ENCODE measurements around the gene RD3L. TPM values are rescaled to one million over a fixed set of nuclear protein-coding genes. Genes with fewer than 3 reads are reported as not detected.

Gene RD3L
- total and polyA plus RNA-seq, 2 of the 13 experiments (the other 11 are each of a cell fraction or from before 2014, with no cell fraction given) = not detected

- TF ChIP-seq ZNF704 (CRISPR knock-in tag; IDR thresholded peaks at IDR 0.05; ENCODE audit: borderline replicate concordance) (no peak), ZNF740 (CRISPR knock-in tag; IDR thresholded peaks at IDR 0.05) (no peak), CBFB (CRISPR knock-in tag; IDR thresholded peaks at IDR 0.05) (no peak), CREM (IDR thresholded peaks at IDR 0.05) (no peak), CREM (CRISPR knock-in tag; IDR thresholded peaks at IDR 0.05) (no peak), ZBTB7A (CRISPR knock-in tag; IDR thresholded peaks at IDR 0.05) (no peak), PITX1 (CRISPR knock-in tag; IDR thresholded peaks at IDR 0.05) (0 out of 2 replicates have a peak, but pooled peaks have one; percentile 44), SMYD3 (CRISPR knock-in tag; IDR thresholded peaks at IDR 0.05) (no peak), PRDM15 (CRISPR knock-in tag; IDR thresholded peaks at IDR 0.05) (no peak), HOXA9 (CRISPR knock-in tag; IDR thresholded peaks at IDR 0.05; ENCODE audit: borderline replicate concordance) (no peak), ZMYM2 (CRISPR knock-in tag; IDR thresholded peaks at IDR 0.05) (no peak), KDM5A (IDR thresholded peaks at IDR 0.05; ENCODE audit: borderline replicate concordance, low read length) (no peak), ELF3 (CRISPR knock-in tag; IDR thresholded peaks at IDR 0.05) (0 out of 2 replicates have a peak, but pooled peaks have one; percentile 25), TFDP2 (CRISPR knock-in tag; IDR thresholded peaks at IDR 0.05) (0 out of 2 replicates have a peak, but pooled peaks have one; percentile 30), MXI1 (IDR thresholded peaks at IDR 0.05; ENCODE audit: borderline replicate concordance, low read depth, low read length) (no peak)
- TF ChIP-seq, protein P1, sequence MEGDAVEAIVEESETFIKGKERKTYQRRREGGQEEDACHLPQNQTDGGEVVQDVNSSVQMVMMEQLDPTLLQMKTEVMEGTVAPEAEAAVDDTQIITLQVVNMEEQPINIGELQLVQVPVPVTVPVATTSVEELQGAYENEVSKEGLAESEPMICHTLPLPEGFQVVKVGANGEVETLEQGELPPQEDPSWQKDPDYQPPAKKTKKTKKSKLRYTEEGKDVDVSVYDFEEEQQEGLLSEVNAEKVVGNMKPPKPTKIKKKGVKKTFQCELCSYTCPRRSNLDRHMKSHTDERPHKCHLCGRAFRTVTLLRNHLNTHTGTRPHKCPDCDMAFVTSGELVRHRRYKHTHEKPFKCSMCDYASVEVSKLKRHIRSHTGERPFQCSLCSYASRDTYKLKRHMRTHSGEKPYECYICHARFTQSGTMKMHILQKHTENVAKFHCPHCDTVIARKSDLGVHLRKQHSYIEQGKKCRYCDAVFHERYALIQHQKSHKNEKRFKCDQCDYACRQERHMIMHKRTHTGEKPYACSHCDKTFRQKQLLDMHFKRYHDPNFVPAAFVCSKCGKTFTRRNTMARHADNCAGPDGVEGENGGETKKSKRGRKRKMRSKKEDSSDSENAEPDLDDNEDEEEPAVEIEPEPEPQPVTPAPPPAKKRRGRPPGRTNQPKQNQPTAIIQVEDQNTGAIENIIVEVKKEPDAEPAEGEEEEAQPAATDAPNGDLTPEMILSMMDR (CRISPR knock-in tag; IDR thresholded peaks at IDR 0.05) = peak; percentile 94
- TF ChIP-seq, protein P2, sequence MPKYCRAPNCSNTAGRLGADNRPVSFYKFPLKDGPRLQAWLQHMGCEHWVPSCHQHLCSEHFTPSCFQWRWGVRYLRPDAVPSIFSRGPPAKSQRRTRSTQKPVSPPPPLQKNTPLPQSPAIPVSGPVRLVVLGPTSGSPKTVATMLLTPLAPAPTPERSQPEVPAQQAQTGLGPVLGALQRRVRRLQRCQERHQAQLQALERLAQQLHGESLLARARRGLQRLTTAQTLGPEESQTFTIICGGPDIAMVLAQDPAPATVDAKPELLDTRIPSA (CRISPR knock-in tag; IDR thresholded peaks at IDR 0.05; ENCODE audit: borderline replicate concordance) = no peak
- TF ChIP-seq, protein P3, sequence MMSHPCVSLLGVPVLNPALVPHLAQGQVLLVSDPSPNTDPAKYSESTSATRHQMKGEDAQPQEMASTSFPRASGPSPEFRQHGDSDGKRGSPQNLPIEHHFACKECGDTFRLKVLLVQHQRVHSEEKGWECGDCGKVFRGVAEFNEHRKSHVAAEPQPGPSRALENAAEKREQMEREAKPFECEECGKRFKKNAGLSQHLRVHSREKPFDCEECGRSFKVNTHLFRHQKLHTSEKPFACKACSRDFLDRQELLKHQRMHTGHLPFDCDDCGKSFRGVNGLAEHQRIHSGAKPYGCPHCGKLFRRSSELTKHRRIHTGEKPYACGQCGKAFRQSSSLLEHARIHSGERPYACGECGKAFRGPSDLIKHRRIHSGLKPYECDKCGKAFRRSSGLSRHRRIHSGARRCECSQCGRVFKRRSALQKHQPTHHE (CRISPR knock-in tag; IDR thresholded peaks at IDR 0.05; ENCODE audit: borderline replicate concordance) = no peak
Measured at GRCh38 chr14:103910262-103910935, 31.9 kb downstream of the RD3L start (continued).
